GM12864 (cell line): Measurements from ENCODE around the gene MPEG1.

Source experiments
- DNase-seq: peaks from one replicate; pipeline ENCODE4 v3.0.0-alpha.2; 2011; ENCODE audit warnings: low read depth
- H3K4me3 ChIP-seq: 2 replicates; pipeline ENCODE4 v1.5.1; 2011; ENCODE audit warnings: mild to moderate bottlenecking, low read depth, low read length, control low read depth
- CTCF ChIP-seq: IDR thresholded peaks from 2 replicates; pipeline ENCODE4 v1.5.1; 2011; ENCODE audit warnings: low read depth, mild to moderate bottlenecking, moderate library complexity, low read length, control low read depth, inconsistent platforms; ENCODE audit errors: missing control alignments

Gene MPEG1

GRCh38 chr11:59225017-59225416, 12.3 kb upstream of the MPEG1 start:
- no peak for DNase-seq
- H3K4me3 ChIP-seq = no peak overlapping the region
- TF ChIP-seq CTCF = no peak

- no peak for DNase-seq
- TF ChIP-seq CTCF = no peak
- H3K4me3 ChIP-seq = no peak overlapping the region
Measured at GRCh38 chr11:59224351-59224928, 11.7 kb upstream of the MPEG1 start.

- no peak for TF ChIP-seq CTCF
- no peak overlapping the region for H3K4me3 ChIP-seq
Measured at GRCh38 chr11:59223611-59224010, 10.9 kb upstream of the MPEG1 start.

GRCh38 chr11:59223177-59223576, 10.4 kb upstream of the MPEG1 start:
- DNase-seq = no peak
- no peak for TF ChIP-seq CTCF
- no peak overlapping the region for H3K4me3 ChIP-seq

More at GRCh38 chr11:59223611-59224010, 10.9 kb upstream of the MPEG1 start:
- DNase-seq = no peak

GRCh38 chr11:59222464-59223060, 9.8 kb upstream of the MPEG1 start:
- DNase-seq = no peak
- TF ChIP-seq CTCF = no peak
- no peak overlapping the region for H3K4me3 ChIP-seq

- H3K4me3 ChIP-seq = no peak overlapping the region
- TF ChIP-seq CTCF = no peak
- DNase-seq = no peak
Measured at GRCh38 chr11:59221441-59221840, 8.7 kb upstream of the MPEG1 start.

- TF ChIP-seq CTCF = no peak
- no peak overlapping the region for H3K4me3 ChIP-seq
- DNase-seq = no peak
Measured at GRCh38 chr11:59219836-59220235, 7.1 kb upstream of the MPEG1 start.
